HG03095 (cell line): ENCODE results near the gene PTPRH.
"Not testable (repeated sequence)": the region's sequence is repeated elsewhere in the genome, so short reads cannot be mapped to it uniquely, and the experiment has no call there.

Experiments used
- ATAC-seq: cut with Tn5 transposase; IDR thresholded peaks from one replicate; pipeline ENCODE4 v1.9.1; 2021; ENCODE audit warnings: moderate library complexity; ENCODE audit not compliant: unreplicated experiment

The PTPRH gene

DNA sequence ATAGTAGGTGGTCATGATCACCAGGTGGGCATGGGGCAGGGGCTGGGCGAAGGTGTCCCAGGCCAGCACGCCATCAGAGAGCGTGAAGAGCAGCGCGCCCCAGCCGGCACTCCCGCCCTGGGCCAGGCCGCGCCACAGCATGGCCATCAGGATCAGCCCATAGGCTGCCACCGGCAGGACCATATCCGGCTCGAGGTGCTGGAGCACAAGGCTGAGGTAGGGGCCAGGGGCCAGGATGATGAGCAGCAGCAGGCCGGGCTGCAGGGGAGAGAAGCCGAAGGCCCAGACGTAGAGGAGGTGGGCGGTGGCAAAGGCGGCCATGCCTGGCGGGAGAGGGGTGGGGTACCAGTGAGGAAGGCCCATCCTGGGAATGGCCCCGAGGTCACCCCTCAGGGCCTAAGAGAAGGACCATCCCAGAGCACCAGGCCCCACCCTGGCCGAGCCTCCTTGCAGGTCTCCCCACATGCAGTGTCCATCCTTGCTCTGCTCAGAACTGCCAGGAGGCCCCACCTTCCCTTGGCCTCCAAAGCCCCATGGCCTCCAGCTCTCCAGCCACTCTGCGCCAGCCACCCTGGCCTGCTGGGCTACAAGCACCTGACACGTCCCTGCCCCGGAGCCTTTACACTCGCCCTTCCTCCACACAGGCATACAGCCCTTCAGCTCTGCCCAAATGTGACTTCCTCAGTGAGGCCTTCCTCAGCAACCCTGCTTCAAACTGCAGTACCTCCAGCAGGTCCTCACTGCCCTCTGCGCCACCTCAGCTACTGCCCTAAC is 18.1 kb upstream of the PTPRH start:
- ATAC-seq, result no peak

DNA sequence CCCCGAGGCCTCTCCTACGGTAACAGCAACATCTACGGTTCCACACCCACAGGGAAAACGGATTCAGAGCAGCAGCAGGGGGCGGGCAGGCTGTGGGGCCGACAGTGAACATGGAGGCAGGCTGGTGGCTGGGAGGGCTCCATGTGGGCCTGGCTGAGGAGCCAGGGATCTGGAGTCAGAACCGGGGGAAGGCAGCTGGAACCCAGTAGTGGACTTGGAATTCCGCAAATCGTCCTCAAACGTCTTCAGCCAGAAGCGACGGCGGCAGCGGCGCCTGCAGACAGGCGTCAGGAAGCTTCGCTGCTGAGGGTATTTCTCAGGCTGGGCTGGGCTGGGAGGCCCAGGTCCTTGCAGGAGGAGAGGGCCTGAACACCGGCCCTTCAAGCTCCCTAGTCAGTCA is 17.5 kb upstream of the PTPRH start:
- no peak for ATAC-seq

- ATAC-seq, result no peak
These were observed 17.0 kb upstream of the PTPRH start for GRCh38 chr19:55226273-55226672.

DNA sequence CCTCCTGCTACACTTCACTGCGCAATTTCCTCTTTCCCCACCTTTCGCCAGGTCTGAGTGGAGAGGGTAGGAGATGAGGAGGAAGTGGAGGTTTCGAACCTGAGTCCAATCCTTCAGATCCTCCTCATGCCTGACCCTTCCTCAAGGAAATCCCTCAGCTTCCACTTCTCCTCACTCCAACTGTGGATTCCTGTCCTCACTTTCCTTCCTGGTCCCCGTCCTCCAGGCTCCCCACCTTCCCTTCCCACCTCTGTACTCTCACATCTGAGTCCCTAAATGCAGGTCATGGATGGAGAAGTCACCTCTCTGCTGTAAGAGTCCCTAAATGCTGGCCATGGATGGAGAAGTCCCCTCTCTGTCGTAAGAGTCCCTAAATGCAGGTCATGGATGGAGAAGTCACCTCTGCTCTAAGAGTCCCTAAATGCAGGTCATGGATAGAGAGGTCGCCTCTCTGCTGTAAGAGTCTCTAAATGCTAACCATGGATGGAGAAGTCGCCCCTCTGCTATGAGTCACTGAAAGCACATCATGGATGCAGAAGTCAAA is 16.2 kb upstream of the PTPRH start:
- no peak for ATAC-seq

- not testable (repeated sequence) for ATAC-seq
These were observed 15.5 kb upstream of the PTPRH start for GRCh38 chr19:55224679-55225414.

DNA sequence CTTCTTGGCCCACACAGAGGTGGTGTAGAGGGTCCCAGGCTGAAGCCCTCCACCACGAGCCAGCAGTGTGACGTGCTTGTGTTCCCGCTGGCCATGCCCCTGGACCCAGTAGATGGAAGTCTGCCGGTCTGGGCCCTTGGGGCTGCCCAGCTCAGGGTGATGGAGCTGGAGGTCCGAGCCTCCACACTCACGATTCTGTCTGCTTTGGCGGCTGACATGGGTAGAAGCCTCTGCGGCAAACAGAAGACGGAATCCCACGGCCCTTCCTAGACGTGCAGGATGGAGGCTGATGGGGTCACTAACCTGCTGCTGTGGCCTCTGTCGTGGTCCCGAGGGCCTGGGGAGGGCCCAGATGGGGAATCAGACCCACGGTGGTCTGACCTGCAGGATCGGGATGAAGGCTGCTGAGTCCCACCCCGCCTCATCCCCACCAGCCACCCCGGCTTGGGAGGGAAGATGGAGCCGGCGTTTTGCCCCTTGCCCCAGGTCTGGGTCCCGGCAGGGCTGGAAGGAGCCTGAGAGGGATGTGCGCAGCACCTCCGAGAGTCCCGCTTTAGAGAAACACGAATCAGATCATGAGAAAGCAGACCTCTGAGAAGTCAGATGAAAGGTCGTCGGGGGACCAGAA is 14.9 kb upstream of the PTPRH start:
- no peak for ATAC-seq

DNA sequence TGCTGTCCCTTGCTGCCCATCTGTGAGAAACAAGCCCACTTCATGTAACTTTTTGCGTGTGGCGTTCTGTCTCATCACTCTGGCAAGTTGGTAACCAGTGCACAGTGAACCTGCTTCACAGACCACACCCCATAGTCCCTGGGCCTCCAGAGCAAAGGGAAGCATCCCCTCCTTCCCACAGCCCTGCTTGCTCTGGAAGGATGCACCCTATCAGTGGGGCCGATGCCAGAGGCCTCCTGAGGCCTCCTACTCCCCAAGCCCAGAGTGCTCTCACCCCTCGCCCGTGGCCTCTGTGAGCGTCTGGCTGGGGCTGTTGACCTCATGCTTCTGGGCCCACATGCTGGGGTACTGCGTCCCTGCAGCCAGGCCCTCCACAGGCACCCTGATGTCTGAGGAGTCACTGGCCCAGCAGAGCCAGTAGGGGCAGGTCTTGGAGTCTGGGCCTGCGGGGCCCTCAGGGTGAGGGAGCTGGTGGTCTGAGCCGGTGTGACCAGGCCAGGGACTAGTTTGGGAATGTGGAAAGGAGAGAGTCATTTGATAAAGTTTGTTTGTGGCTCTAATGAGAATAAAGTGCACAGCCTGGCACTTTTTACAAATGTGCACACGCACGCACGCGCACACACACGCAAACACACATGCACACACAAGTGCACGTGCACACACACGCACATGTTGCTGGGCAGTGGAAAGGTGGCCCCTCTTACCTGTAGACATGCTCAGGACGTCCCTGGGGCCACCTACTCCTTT is 14.2 kb upstream of the PTPRH start:
- no peak for ATAC-seq

DNA sequence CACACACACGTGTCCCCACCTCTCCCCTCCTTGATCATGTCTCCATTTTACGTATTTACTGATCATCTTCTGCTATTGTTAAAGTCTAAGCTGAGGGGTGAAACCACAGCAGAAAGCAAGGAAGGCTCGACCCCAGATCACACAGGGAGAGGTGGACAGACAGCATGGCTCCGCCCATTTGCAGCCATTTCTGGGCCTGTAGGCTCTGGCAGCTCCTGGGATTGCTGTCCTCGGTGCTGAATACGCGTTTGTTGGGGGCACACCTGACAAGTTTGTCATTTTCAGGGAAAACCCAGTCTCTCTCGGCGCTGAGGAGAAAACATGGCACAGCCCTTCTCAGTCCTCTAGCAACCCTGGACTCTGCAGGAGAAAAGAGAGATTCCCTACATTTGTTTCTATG is 11.2 kb upstream of the PTPRH start:
- no peak for ATAC-seq

GRCh38 chr19:55216461-55217198 is 7.3 kb upstream of the PTPRH start:
- no peak for ATAC-seq

DNA sequence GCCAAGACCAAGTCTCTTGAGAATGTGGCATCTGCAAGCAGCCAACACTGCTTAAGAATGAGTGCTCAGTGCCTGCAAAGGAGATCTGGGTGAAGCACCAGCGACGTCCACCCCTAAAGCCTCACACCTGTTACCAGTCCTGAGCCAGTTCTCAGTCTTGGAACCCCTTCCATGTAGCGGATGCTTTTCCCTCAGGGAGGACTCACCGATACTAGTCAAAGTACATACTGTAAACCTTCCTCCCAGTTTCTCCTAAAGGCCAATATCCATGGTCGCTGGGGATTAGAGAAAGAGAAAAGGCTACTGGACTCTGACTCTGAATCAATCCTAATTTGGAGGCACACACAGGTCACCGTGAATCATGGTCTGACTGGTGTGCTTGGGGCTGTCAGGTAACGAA is 4.2 kb upstream of the PTPRH start:
- ATAC-seq, result no peak

DNA sequence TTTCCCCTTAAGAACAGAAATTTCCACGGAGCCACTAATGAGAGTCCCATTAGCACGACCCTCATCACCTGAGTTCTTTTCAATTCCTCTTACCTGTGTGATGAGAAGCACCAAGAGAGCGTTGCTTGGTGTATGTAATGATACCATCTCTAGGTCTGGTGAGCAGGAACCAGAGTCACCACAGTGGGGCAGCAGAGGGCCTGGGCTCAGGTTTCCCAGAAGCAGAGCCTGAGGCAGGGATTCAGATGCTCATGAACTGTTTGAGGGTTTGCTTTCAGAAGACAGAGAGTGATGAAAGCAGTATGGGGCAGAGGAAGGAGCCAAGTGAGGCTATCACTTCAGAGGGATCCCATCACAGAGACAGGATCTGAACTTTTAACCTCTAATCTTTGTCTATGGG is 3.1 kb upstream of the PTPRH start:
- ATAC-seq, result no peak

- ATAC-seq, result no peak
These were observed 582 bp upstream of the PTPRH start for GRCh38 chr19:55209693-55210472.

- ATAC-seq, result no peak
These were observed 2.4 kb downstream of the PTPRH start for GRCh38 chr19:55206664-55207500.

GRCh38 chr19:55202199-55202598 is 7.1 kb downstream of the PTPRH start:
- ATAC-seq, result not testable (repeated sequence)

GRCh38 chr19:55199620-55200204 is 9.6 kb downstream of the PTPRH start:
- ATAC-seq, result no peak

DNA sequence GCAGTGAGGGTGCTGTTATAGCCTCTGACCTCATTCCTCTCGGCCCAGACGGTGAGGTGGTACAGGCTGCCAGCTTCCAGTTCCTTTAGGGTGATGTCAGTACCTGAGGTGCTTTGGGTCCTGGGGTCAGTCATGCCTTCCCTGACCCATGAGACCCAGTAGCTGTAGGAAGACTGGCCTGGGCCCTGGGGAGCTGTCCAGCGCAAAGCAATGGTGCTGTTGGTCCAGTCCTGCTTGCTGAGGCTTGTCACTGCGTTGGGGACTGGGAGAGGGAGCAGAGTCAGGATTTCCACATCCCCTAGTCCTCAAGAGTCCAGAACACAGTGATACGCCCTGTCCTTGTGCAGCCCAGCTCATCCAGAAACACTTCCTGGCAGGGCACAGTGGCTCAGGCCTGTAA is 10.7 kb downstream of the PTPRH start:
- ATAC-seq, result no peak

GRCh38 chr19:55197528-55197927 is 11.8 kb downstream of the PTPRH start:
- ATAC-seq, result no peak

- no peak for ATAC-seq
These were observed 12.5 kb downstream of the PTPRH start for GRCh38 chr19:55196803-55197202.
